ENCODE data around the gene YOD1. TPM values are rescaled to one million over a fixed set of nuclear protein-coding genes. Genes with fewer than 3 reads are reported as not detected.

The YOD1 gene
- total and polyA plus RNA-seq, 10 of the 15 experiments (the other 5 are each of a cell fraction or from before 2014, with no cell fraction given): 2.1 to 7.9 (median 5.0) TPM

- intact Hi-C loops (cut with micrococcal nuclease; ENCODE audit: unreplicated experiment): no loop called here
- FAIRE-seq: no peak
Observed at GRCh38 chr1:207067185-207067584, 16.2 kb upstream of the YOD1 start.

GRCh38 chr1:207064561-207064960 is 13.6 kb upstream of the YOD1 start:
- intact Hi-C loops (cut with micrococcal nuclease; ENCODE audit: unreplicated experiment) (no loop called here), in situ Hi-C loops (cut with MboI) (no loop called here)
- Histone ChIP-seq H3K27ac (ENCODE audit: control insufficient read depth, insufficient read depth) (no peak overlapping the region), H3K4me3 (no peak overlapping the region), H3K27me3 (replicated peaks in 1 of 2; ENCODE audit: control insufficient read depth in 2 of 2, insufficient read depth in 2 of 2, low read length in 1 of 2) (no peaks in the 10 kb centered on the region), H3K79me2 (ENCODE audit: control insufficient read depth, insufficient read depth, low read length) (no peaks in the 10 kb centered on the region), H4K20me1 (ENCODE audit: control insufficient read depth, insufficient read depth) (no peaks in the 10 kb centered on the region), H3K36me3 (ENCODE audit: control insufficient read depth in 2 of 2, insufficient read depth in 2 of 2, low read length in 1 of 2) (no peaks in the 10 kb centered on the region), H3K4me2 (ENCODE audit: control insufficient read depth, insufficient read depth) (no peak overlapping the region), H3K9me3 (replicated peaks; ENCODE audit: control insufficient read depth, insufficient read depth, low read length) (no peaks in the 10 kb centered on the region), H3K4me1 (ENCODE audit: control insufficient read depth, insufficient read depth, low read length) (no peaks in the 10 kb centered on the region), H2AFZ (ENCODE audit: control insufficient read depth, low read depth, low read length) (no peak overlapping the region), H3K9ac (ENCODE audit: control insufficient read depth, insufficient read depth, low read length) (no peak overlapping the region)
- SMC1A ChIA-PET (ENCODE audit: uncharacterized antibody, unreplicated experiment): interaction anchor here (1.0 kb wide), 1 partner anchor 438 kb away, joined by 3 read pairs; no protein-coding TSS in a partner anchor
- no peak for TF ChIP-seq GABPA (IDR thresholded peaks at IDR 0.05; ENCODE audit: low read depth)
- no TSS peak for BruUV-seq (replicated peaks)
- POLR2A ChIA-PET: no interaction called here
- ATAC-seq (no peak), DNase-seq (ENCODE audit: low read depth, low spot score) (no peak), FAIRE-seq (no peak)
- WGBS (ENCODE audit: insufficient coverage, insufficient replicate concordance, low lambda C conversion rate, missing lambda C conversion rate): 85% methylated on average over 8 of the region's 8 CpGs
- CTCF ChIA-PET: interaction anchor here (0.7 kb wide), 1 partner anchor 83 kb away, joined by 3 read pairs; no protein-coding TSS in a partner anchor
- RAD21 ChIA-PET (ENCODE audit: unreplicated experiment): no interaction called here

More at GRCh38 chr1:207067185-207067584, 16.2 kb upstream of the YOD1 start:
- TF ChIP-seq IRF4 (IDR thresholded peaks at IDR 0.05; ENCODE audit: low read depth, low read length): no peak
- no peak for TF ChIP-seq CBFB (IDR thresholded peaks at IDR 0.05; ENCODE audit: low read depth)
- no peak for TF ChIP-seq ASH2L (IDR thresholded peaks at IDR 0.05; ENCODE audit: borderline replicate concordance, low read depth)
- TF ChIP-seq ZNF207 (IDR thresholded peaks at IDR 0.05; ENCODE audit: borderline replicate concordance): no peak
- no peak for TF ChIP-seq NBN (IDR thresholded peaks at IDR 0.05)
- TF ChIP-seq CHD4 (IDR thresholded peaks at IDR 0.05): no peak
- TF ChIP-seq FOXM1 (IDR thresholded peaks at IDR 0.05; ENCODE audit: low read depth, low read length): no peak
- TF ChIP-seq GATAD2B (conservative IDR thresholded peaks at IDR 0.05; ENCODE audit: low read depth): no peak
- no peak overlapping the region for H3K4me2 ChIP-seq (ENCODE audit: control insufficient read depth, insufficient read depth)
- H4K20me1 ChIP-seq (ENCODE audit: control insufficient read depth, insufficient read depth): no peaks in the 10 kb centered on the region
- no peaks in the 10 kb centered on the region for H3K9me3 ChIP-seq (replicated peaks; ENCODE audit: control insufficient read depth, insufficient read depth, low read length)
- DNase-seq (ENCODE audit: low read depth, low spot score) (no peak), ATAC-seq (no peak)
- no peak overlapping the region for H3K4me3 ChIP-seq
- POLR2A ChIA-PET: no interaction called here
- H2AFZ ChIP-seq (ENCODE audit: control insufficient read depth, low read depth, low read length): no peak overlapping the region
- H3K27ac ChIP-seq (ENCODE audit: control insufficient read depth, insufficient read depth): no peak overlapping the region
- RAD21 ChIA-PET (ENCODE audit: unreplicated experiment): no interaction called here
- SMC1A ChIA-PET (ENCODE audit: uncharacterized antibody, unreplicated experiment): interaction anchor here (1.1 kb wide), 1 partner anchor 20 kb away, joined by 3 read pairs; no protein-coding TSS in a partner anchor
- no peak overlapping the region for H3K9ac ChIP-seq (ENCODE audit: control insufficient read depth, insufficient read depth, low read length)
- H3K27me3 ChIP-seq (replicated peaks in 1 of 2; ENCODE audit: control insufficient read depth in 2 of 2, insufficient read depth in 2 of 2, low read length in 1 of 2): no peaks in the 10 kb centered on the region
- CTCF ChIA-PET: interaction anchor here (2.4 to 10.2 kb wide), 2 partner anchors 17 to 18 kb away, joined by 7 to 131 read pairs; partner anchors contain the start of genes PFKFB2 and YOD1
- no TSS peak for BruUV-seq (replicated peaks)
- no peaks in the 10 kb centered on the region for H3K79me2 ChIP-seq (ENCODE audit: control insufficient read depth, insufficient read depth, low read length)
- in situ Hi-C loops (cut with MboI): no loop called here
- no peaks in the 10 kb centered on the region for H3K36me3 ChIP-seq (ENCODE audit: control insufficient read depth in 2 of 2, insufficient read depth in 2 of 2, low read length in 1 of 2)
- peaks cover 12% of the 10 kb centered on the region for H3K4me1 ChIP-seq (ENCODE audit: control insufficient read depth, insufficient read depth, low read length)
- 72% methylated on average over 3 of the region's 3 CpGs for WGBS (ENCODE audit: insufficient coverage, insufficient replicate concordance, low lambda C conversion rate, missing lambda C conversion rate)
